Ramos (cell line): ENCODE data around the gene TTC24.
"Not testable (repeated sequence)": the region's sequence is repeated elsewhere in the genome, so short reads cannot be mapped to it uniquely, and the experiment has no call there.

Experiments used
- in situ Hi-C: fragments of 300-500 bp; cut with MboI; formaldehyde crosslinking; loops from one replicate; pipeline ENCODE4 v1.14.3; 2022; ENCODE audit warnings: low sequenced_read_pairs; ENCODE audit not compliant: unreplicated experiment

The TTC24 gene

GRCh38 chr1:156601892-156602291 is 22.4 kb downstream of the TTC24 start:
- in situ Hi-C loops = no loop called here

GRCh38 chr1:156602557-156602993 is 23.1 kb downstream of the TTC24 start:
- in situ Hi-C loops = no loop called here

GRCh38 chr1:156607344-156607743 is 27.8 kb downstream of the TTC24 start:
- in situ Hi-C loops = loop anchor here (5.0 kb wide), 2 partner anchors 155 to 220 kb away; no protein-coding TSS in a partner anchor

GRCh38 chr1:156608036-156608674 is 28.6 kb downstream of the TTC24 start:
- in situ Hi-C loops = loop anchor here (5.0 kb wide), 2 partner anchors 156 to 221 kb away; no protein-coding TSS in a partner anchor

GRCh38 chr1:156608981-156609380 is 29.5 kb downstream of the TTC24 start:
- in situ Hi-C loops = loop anchor here (5.0 kb wide), 2 partner anchors 157 to 222 kb away; no protein-coding TSS in a partner anchor

GRCh38 chr1:156610072-156610471 is 30.5 kb downstream of the TTC24 start:
- in situ Hi-C loops = not testable (repeated sequence)

GRCh38 chr1:156612666-156613065 is 33.1 kb downstream of the TTC24 start:
- in situ Hi-C loops = no loop called here

GRCh38 chr1:156615946-156616345 is 36.4 kb downstream of the TTC24 start:
- in situ Hi-C loops = no loop called here

- in situ Hi-C loops = no loop called here
These were observed 36.9 kb downstream of the TTC24 start for GRCh38 chr1:156616463-156616862.

- in situ Hi-C loops = no loop called here
These were observed 39.5 kb downstream of the TTC24 start, which contains the start of gene HAPLN2 for GRCh38 chr1:156618853-156619581. TSS of gene HAPLN2 (plus strand) at chr1:156619415. CDS start at chr1:156623491, 4,076 bp downstream.

GRCh38 chr1:156619582-156619955 is 40.0 kb downstream of the TTC24 start:
- in situ Hi-C loops = no loop called here

GRCh38 chr1:156622581-156623297 is 43.2 kb downstream of the TTC24 start:
- in situ Hi-C loops = loop anchor here (5.0 kb wide), 1 partner anchor 35 kb away; no protein-coding TSS in a partner anchor

- in situ Hi-C loops = loop anchor here (5.0 kb wide), 1 partner anchor 33 kb away; no protein-coding TSS in a partner anchor
These were observed 44.7 kb downstream of the TTC24 start for GRCh38 chr1:156623946-156624813.

- in situ Hi-C loops = loop anchor here (5.0 kb wide), 1 partner anchor 32 kb away; no protein-coding TSS in a partner anchor
These were observed 45.4 kb downstream of the TTC24 start for GRCh38 chr1:156624814-156625435.

GRCh38 chr1:156625436-156626078 is 46.0 kb downstream of the TTC24 start:
- in situ Hi-C loops = no loop called here

GRCh38 chr1:156626079-156626438 is 46.5 kb downstream of the TTC24 start:
- in situ Hi-C loops = no loop called here

GRCh38 chr1:156627313-156627880 is 47.9 kb downstream of the TTC24 start:
- in situ Hi-C loops = no loop called here

- in situ Hi-C loops = no loop called here
These were observed 50.4 kb downstream of the TTC24 start for GRCh38 chr1:156629823-156630449.
